Heart left ventricle (tissue), 13 donors: Measurements from ENCODE around the gene TRERF1.

Experiments used
- POLR2A ChIP-seq, 2 donors: fragments of 450-650 bp; IDR thresholded peaks; one replicate each; pipeline ENCODE4 v1.6.1; 2017; ENCODE audit warnings: antibody characterized with exemption in 2 of 2, mild to moderate bottlenecking in 2 of 2, moderate library complexity in 2 of 2
- TF ChIP-seq, protein P1 (sequence below), 12 donors: fragments of 200-600 bp; sonication (generic) in 4 of 12; IDR thresholded peaks; one replicate each; pipeline versions ENCODE4 v1.5.0 to v1.8.0; 2018 to 2022; ENCODE audit warnings: antibody characterized with exemption in 12 of 12, mild to moderate bottlenecking in 5 of 12
- donor health status: ischemic (EF 13 %, LVEDD 7.1; RV severe dilation, severe dysfunction).
- donor health status: DM: no; HTN: yes; CAD: no.
- donor health status: DM: no; HTN: no; CAD: no.
- donor health status: ischemic (EF 25% LVEDD 6.9; RV normal size, moderate dysfunction).
- donor health status: ischemic (EF 25% LVEDD 5.7; RV mildly dilated, moderate dysfunction).
- donor health status: ischemic (EF 35%, LVEDD 5.7; RV mildly dilated, moderate dysfunction).
- donor health status: nonischemic (EF 11% LVEDD 7.7; RV severe dilation, severe dysfunction).
- donor health status: DM: yes; HTN: yes; CAD: no.
- donor health status: PGD.
- donor health status: ischemic (EF 29% LVEDD 5.4; RV normal size, mild dysfunction).
- donor health status: nonischemic (EF 23%, LVEDD 6.1; RV moderate dilation, normal function).

DNA sequence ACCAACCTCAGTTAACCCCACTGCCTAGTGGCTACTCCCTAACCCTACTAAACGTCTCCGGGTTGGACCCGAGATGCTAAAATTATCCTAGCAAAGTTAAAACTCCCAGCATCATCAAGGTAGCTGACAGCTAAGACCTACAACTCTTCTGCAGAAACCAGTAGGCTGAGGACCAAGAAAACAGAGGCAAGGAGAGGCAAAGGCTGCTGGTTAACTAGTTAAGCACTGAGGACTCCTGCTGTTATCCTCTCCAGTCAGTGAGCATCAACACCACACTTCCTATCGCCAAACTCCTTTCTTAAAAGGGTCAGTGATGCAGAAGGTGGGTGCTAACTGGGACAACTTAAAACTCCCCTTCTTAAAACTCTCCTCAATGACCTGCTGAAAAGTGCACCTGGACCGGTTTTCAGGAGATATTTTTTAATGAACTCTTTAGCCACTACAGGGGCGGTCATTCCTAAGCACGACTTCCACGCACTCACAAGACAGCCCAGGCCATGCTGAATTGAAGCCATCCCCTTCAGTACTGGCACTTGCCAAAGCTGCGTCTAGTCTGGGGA lies 1.7 kb downstream of the TRERF1 start:
- TF ChIP-seq, protein P1, sequence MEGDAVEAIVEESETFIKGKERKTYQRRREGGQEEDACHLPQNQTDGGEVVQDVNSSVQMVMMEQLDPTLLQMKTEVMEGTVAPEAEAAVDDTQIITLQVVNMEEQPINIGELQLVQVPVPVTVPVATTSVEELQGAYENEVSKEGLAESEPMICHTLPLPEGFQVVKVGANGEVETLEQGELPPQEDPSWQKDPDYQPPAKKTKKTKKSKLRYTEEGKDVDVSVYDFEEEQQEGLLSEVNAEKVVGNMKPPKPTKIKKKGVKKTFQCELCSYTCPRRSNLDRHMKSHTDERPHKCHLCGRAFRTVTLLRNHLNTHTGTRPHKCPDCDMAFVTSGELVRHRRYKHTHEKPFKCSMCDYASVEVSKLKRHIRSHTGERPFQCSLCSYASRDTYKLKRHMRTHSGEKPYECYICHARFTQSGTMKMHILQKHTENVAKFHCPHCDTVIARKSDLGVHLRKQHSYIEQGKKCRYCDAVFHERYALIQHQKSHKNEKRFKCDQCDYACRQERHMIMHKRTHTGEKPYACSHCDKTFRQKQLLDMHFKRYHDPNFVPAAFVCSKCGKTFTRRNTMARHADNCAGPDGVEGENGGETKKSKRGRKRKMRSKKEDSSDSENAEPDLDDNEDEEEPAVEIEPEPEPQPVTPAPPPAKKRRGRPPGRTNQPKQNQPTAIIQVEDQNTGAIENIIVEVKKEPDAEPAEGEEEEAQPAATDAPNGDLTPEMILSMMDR (IDR thresholded peaks at IDR 0.05), result no peak
- TF ChIP-seq POLR2A (IDR thresholded peaks at IDR 0.05), result no peak
